K562 (cell line): ENCODE results near the gene ATP2B1. TPM values are rescaled to one million over a fixed set of nuclear protein-coding genes. Genes with fewer than 3 reads are reported as not detected.

Experiments
- ATAC-seq: fragments of 200-7000 bp; cut with Tn5 transposase; 3 replicates; pipeline ENCODE4 v1.9.1; 2020; ENCODE audit warnings: moderate library complexity
- BruUV-seq: library from RNA; stranded (reverse); fragments of 400-500 nt; replicated peaks from 2 replicates; lab custom pipeline; 2021; lab: Mats Ljungman, UMichigan
- CTCF ChIA-PET: fragments of 300-600 bp; formaldehyde crosslinking; extraction: SDS; loops from one replicate; lab custom pipeline; 2021; ENCODE audit warnings: low intra/inter-chr PET ratio; lab: Yijun Ruan, JAX
- POLR2A ChIA-PET: fragments of 300-600, 350-650 bp; sonication (Branson Sonifier 250); formaldehyde crosslinking; extraction: SDS; loops from one replicate; lab custom pipeline; 2021; ENCODE audit warnings: antibody characterized with exemption, inconsistent platforms; lab: Yijun Ruan, JAX
- DNase-seq, 4 experiments: peaks; one replicate each; pipeline versions ENCODE4 v3.0.0 to v3.0.0-alpha.2; 2011 to 2018; ENCODE audit warnings: low spot score in 3 of 4, mixed read lengths in 3 of 4; ENCODE audit errors: extremely low read depth in 1 of 4
- FAIRE-seq: peaks from 2 replicates; lab custom pipeline; 2011; peaks lifted over from hg19 to GRCh38; lab: Jason Lieb, UNC
- H2AFZ ChIP-seq: 2 replicates; pipeline ENCODE4 v1.6.0; 2011; ENCODE audit warnings: low read depth, low read length, control low read depth, inconsistent platforms
- H3K27ac ChIP-seq: fragments of 200-600 bp; 3 replicates; pipeline ENCODE4 v1.8.0; 2011; ENCODE audit warnings: low read depth, mild to moderate bottlenecking, control low read depth, inconsistent platforms, low read length, moderate library complexity, mixed read lengths; ENCODE audit errors: extremely low read depth
- H3K27me3 ChIP-seq, 2 experiments: fragments of 300-600 bp in 1 of 2; 2 replicates in 1 of 2; 3 replicates in 1 of 2; pipeline versions ENCODE4 v1.6.0 to v1.8.0; 2011; ENCODE audit warnings: inconsistent platforms in 2 of 2, low read length in 2 of 2, mild to moderate bottlenecking in 1 of 2, mixed read lengths in 1 of 2, moderate library complexity in 1 of 2; ENCODE audit not compliant: control insufficient read depth in 2 of 2, insufficient read depth in 2 of 2
- H3K36me3 ChIP-seq: fragments of 300-600 bp; 3 replicates; pipeline ENCODE4 v1.8.0; 2011; ENCODE audit warnings: mild to moderate bottlenecking, low read length, inconsistent platforms; ENCODE audit not compliant: control insufficient read depth, insufficient read depth
- H3K4me1 ChIP-seq, 2 experiments: fragments of 200-600 bp in 1 of 2; replicated peaks in 1 of 2; 2 replicates in 1 of 2; 3 replicates in 1 of 2; pipeline versions ENCODE4 v1.5.1 to v1.8.0; 2011; ENCODE audit warnings: inconsistent platforms in 2 of 2, low read length in 2 of 2, mild to moderate bottlenecking in 1 of 2, mixed read lengths in 1 of 2, moderate library complexity in 1 of 2; ENCODE audit not compliant: control insufficient read depth in 2 of 2, insufficient read depth in 2 of 2
- H3K4me2 ChIP-seq: 2 replicates; pipeline ENCODE4 v1.6.1; 2011; ENCODE audit warnings: low read length, control low read depth, inconsistent platforms, mixed read lengths; ENCODE audit not compliant: insufficient read depth
- H3K4me3 ChIP-seq: fragments of 200-600 bp; sonication (generic), shearing (Covaris generic); 2 replicates; pipeline ENCODE4 v1.5.1; 2016; ENCODE audit warnings: control low read depth, inconsistent platforms
- H3K79me2 ChIP-seq: fragments of 200-600 bp; 3 replicates; pipeline ENCODE4 v1.8.0; 2011; ENCODE audit warnings: low read length, inconsistent platforms; ENCODE audit not compliant: control insufficient read depth, insufficient read depth
- H3K9ac ChIP-seq, 2 experiments: 2 replicates each; pipeline versions ENCODE4 v1.6.0 to v1.6.1; 2011; ENCODE audit warnings: low read depth in 2 of 2, low read length in 2 of 2, control low read depth in 1 of 2, inconsistent platforms in 1 of 2, mild to moderate bottlenecking in 1 of 2, mixed read lengths in 1 of 2; ENCODE audit not compliant: insufficient read depth in 1 of 2
- H3K9me1 ChIP-seq: one replicate; pipeline ENCODE4 v1.6.0; 2011; ENCODE audit warnings: inconsistent platforms, mild to moderate bottlenecking, low read length, moderate library complexity; ENCODE audit not compliant: control insufficient read depth, insufficient read depth
- H3K9me3 ChIP-seq: replicated peaks from 2 replicates; pipeline ENCODE4 v1.5.1; 2011; ENCODE audit warnings: low read depth, low read length, inconsistent platforms; ENCODE audit not compliant: control insufficient read depth, insufficient read depth
- H4K20me1 ChIP-seq: replicated peaks from 2 replicates; pipeline ENCODE4 v1.6.1; 2011; ENCODE audit warnings: low read length, inconsistent platforms, mixed read lengths; ENCODE audit not compliant: control insufficient read depth, insufficient read depth
- ARID2 ChIP-seq: fragments of 450-650 bp; IDR thresholded peaks from 2 replicates; pipeline ENCODE4 v1.6.1; 2017; ENCODE audit warnings: antibody characterized with exemption, mild to moderate bottlenecking
- BHLHE40 ChIP-seq: IDR thresholded peaks from 2 replicates; pipeline ENCODE4 v1.6.1; 2011; ENCODE audit warnings: low read length, improper control_type of control experiment
- COPS2 ChIP-seq: fragments of 450-650 bp; conservative IDR thresholded peaks from 2 replicates; pipeline ENCODE4 v1.6.1; 2016; ENCODE audit warnings: mild to moderate bottlenecking, moderate library complexity
- CREB3 ChIP-seq: fragments of 450-650 bp; conservative IDR thresholded peaks from 2 replicates; pipeline ENCODE4 v1.6.1; 2016; ENCODE audit warnings: missing genetic modification characterization, low read depth, mild to moderate bottlenecking, missing compliant biosample characterization, moderate library complexity
- ID3 ChIP-seq, 2 experiments: fragments of 250-450 bp in 1 of 2; fragments of 450-650 bp in 1 of 2; sonication (Bioruptor Pico) in 1 of 2; IDR thresholded peaks; 2 replicates each; pipeline versions ENCODE4 v1.6.1 to v1.8.0; 2016 to 2021; ENCODE audit warnings: mild to moderate bottlenecking in 2 of 2, moderate library complexity in 2 of 2, missing compliant biosample characterization in 1 of 2, missing genetic modification characterization in 1 of 2
- SMAD2 ChIP-seq: fragments of 150-350 bp; IDR thresholded peaks from 2 replicates; pipeline ENCODE4 v1.6.1; 2014; ENCODE audit warnings: low read depth, mild to moderate bottlenecking, low read length
- TAL1 ChIP-seq: fragments of 450-650 bp; IDR thresholded peaks from 2 replicates; pipeline ENCODE4 v1.6.1; 2016; ENCODE audit warnings: mild to moderate bottlenecking
- WGBS: fragments of 100-300 bp; shearing (Covaris generic); methylation state at CpG from one replicate; pipeline ENCODE4 v1.1.6; 2016; ENCODE audit warnings: low coverage, mixed read lengths; ENCODE audit not compliant: insufficient coverage; ENCODE audit errors: missing lambda C conversion rate; 5-methylcytosine and 5-hydroxymethylcytosine counted together
- in situ Hi-C: fragments of 300-500 bp; cut with MboI; formaldehyde crosslinking; loops from 4 replicates; pipeline ENCODE4 v1.15.0; 2018; ENCODE audit warnings: inconsistent platforms, mixed read lengths
- intact Hi-C: fragments of 100-400 bp; cut with micrococcal nuclease; formaldehyde crosslinking; loops from 2 replicates; pipeline ENCODE4 v1.14.2; 2022
- polyA plus RNA-seq, 8 experiments: library from polyadenylated mRNA; depleted of rRNA in 4 of 8; stranded (reverse) in 5 of 8; unstranded in 3 of 8; fragments of >200 nt; fragmentation: Nextera tagmentation in 2 of 8; fragmentation: Illumina TruSeq in 1 of 8; extraction: Ambion mirVana in 2 of 8; extraction: Trizol in 1 of 8; gene quantifications; 2 replicates each; pipeline versions ENCODE4 v1.2.1 to v1.2.3, GENCODE V29; 2011 to 2014; ENCODE audit warnings: inconsistent platforms in 1 of 8, missing spikeins in 1 of 8
- total RNA-seq, 7 experiments: library from RNA; depleted of rRNA in 6 of 7; stranded (reverse); fragments of >200 nt in 6 of 7; fragmentation: Illumina TruSeq in 2 of 7; extraction: Trizol in 2 of 7; gene quantifications; 2 replicates each; pipeline versions ENCODE4 v1.2.1 to v1.2.3, GENCODE V29; 2011 to 2021; ENCODE audit warnings: low replicate concordance in 1 of 7

ATP2B1 gene
- total and polyA plus RNA-seq, 9 of the 15 experiments (the other 6 are each of a cell fraction or from before 2014, with no cell fraction given), result 8.6 to 39.0 (median 27.8) TPM

- ATAC-seq, result no peak
- Histone ChIP-seq H3K4me3 (no peak overlapping the region), H3K27ac (no peak overlapping the region), H3K4me2 (no peak overlapping the region)
- POLR2A ChIA-PET, result interaction anchor here (1.1 kb wide), 2 partner anchors 12 to 14 kb away, joined by 3 to 4 read pairs; no protein-coding TSS in a partner anchor
- no peak for TF ChIP-seq TAL1
- TF ChIP-seq ARID2, result no peak
- TF ChIP-seq CREB3 (tag), result no peak
- TF ChIP-seq BHLHE40, result no peak
- TF ChIP-seq ID3 (CRISPR knock-in tag; IDR thresholded peaks at IDR 0.05), result no peak
- TF ChIP-seq ID3 (tag; IDR thresholded peaks at IDR 0.05), result no peak
- no peak for TF ChIP-seq COPS2
- no peak for TF ChIP-seq SMAD2
- TF ChIP-seq, all 486 proteins: peak for 0
- in situ Hi-C loops (no loop called here), intact Hi-C loops (loop anchor here (2.0 kb wide), 1 partner anchor 43 kb away; the partner anchor contains the start of gene ATP2B1)
- Histone ChIP-seq H3K4me1 (peaks cover 0 to 31% of the 10 kb centered on the region in 2 experiments; a peak in 4 of 5 replicates), H3K9ac (no peak overlapping the region), H3K79me2 (peaks cover 79% of the 10 kb centered on the region), H4K20me1 (no peaks in the 10 kb centered on the region), H3K36me3 (no peaks in the 10 kb centered on the region), H3K27me3 (no peaks in the 10 kb centered on the region), H3K9me3 (no peaks in the 10 kb centered on the region), H2AFZ (no peak overlapping the region), H3K9me1 (no peaks in the 10 kb centered on the region)
- DNase-seq (no peak), FAIRE-seq (no peak)
- BruUV-seq, result no TSS peak
- WGBS, result 58% methylated on average over 1 of the region's 1 CpG
- CTCF ChIA-PET, result no interaction called here
Observed at GRCh38 chr12:89665556-89665955, 43.1 kb downstream of the ATP2B1 start.
